ENCODE data around the gene EPHA4.
A peak's percentile ranks its signal among the peaks of the same experiment; 100 is the strongest.

EPHA4 gene

DNA sequence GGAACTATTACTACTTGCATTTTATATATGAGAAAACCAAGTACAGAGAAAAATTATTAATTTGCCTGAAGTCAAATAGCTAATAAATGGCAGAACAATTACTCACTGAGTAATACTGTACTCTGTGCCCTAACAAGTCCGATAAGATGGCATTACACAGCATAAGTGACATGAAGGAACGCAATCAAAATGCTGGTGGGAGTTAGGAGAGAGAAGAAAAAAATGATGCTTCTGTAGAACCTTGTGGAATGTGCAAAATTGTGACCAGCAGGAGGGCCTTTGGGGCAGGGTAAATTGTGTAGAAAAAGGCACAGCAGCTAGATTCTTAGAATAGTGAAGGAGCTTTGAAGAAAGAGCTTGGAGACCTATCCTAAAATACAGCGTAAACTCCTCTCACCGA, 32.9 kb downstream of the EPHA4 start:
- DNase-seq (ENCODE audit: low read depth, low spot score) = no peak
- in situ Hi-C loops (cut with HindIII; ENCODE audit: low sequenced_read_pairs) = no loop called here
- no peak overlapping the region for H3K4me3 ChIP-seq (ENCODE audit: low read depth, low read length)
- TF ChIP-seq, protein P1, sequence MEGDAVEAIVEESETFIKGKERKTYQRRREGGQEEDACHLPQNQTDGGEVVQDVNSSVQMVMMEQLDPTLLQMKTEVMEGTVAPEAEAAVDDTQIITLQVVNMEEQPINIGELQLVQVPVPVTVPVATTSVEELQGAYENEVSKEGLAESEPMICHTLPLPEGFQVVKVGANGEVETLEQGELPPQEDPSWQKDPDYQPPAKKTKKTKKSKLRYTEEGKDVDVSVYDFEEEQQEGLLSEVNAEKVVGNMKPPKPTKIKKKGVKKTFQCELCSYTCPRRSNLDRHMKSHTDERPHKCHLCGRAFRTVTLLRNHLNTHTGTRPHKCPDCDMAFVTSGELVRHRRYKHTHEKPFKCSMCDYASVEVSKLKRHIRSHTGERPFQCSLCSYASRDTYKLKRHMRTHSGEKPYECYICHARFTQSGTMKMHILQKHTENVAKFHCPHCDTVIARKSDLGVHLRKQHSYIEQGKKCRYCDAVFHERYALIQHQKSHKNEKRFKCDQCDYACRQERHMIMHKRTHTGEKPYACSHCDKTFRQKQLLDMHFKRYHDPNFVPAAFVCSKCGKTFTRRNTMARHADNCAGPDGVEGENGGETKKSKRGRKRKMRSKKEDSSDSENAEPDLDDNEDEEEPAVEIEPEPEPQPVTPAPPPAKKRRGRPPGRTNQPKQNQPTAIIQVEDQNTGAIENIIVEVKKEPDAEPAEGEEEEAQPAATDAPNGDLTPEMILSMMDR (IDR thresholded peaks at IDR 0.05; ENCODE audit: low read depth, low read length) = no peak

DNA sequence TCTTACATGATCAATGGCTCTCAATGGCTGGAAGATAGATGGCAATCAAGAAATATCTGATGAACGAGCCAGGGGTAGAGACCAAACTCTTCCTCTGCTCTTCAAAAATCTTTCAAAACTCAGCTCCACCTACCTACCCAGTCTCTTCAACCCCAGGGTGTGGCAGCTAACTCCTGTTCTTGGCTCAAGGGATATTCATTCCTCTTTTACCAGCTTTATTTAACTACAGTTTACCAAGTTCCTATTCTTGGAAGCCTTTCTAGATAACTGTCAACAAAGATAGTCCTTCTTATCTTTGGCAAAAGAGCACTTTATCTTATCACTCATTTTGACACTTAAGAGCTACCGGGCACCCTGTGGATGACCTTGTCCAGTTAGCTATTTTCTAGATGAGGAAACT, 36.3 kb downstream of the EPHA4 start:
- in situ Hi-C loops (cut with HindIII; ENCODE audit: low sequenced_read_pairs) = no loop called here
- no peak for DNase-seq (ENCODE audit: low read depth, low spot score)
- TF ChIP-seq, protein P1 (IDR thresholded peaks at IDR 0.05; ENCODE audit: low read depth, low read length) = no peak
- H3K4me3 ChIP-seq (ENCODE audit: low read depth, low read length) = no peak overlapping the region

DNA sequence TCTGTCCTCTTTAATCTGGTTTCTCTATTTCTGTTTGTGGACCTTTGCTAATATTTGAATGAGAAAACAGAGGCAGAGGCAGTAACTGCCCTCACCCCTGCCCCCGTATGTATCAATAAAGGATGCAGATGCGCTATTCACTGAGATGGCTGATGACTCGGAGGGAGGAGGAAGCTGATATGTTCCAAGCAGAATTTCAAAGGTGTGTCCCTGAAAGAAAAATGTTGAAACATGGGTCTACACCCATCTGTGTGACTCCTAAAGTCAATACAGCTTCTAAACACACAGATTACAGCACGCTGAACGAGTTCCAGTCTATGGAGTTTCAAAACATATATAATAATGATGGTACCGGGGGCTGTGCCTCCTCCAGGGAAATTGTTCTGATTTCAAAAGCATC, 38.8 kb downstream of the EPHA4 start:
- H3K4me3 ChIP-seq (ENCODE audit: low read depth, low read length) = no peak overlapping the region
- DNase-seq (ENCODE audit: low read depth, low spot score) = no peak
- TF ChIP-seq, protein P1 (IDR thresholded peaks at IDR 0.05; ENCODE audit: low read depth, low read length) = no peak
- in situ Hi-C loops (cut with HindIII; ENCODE audit: low sequenced_read_pairs) = no loop called here

DNA sequence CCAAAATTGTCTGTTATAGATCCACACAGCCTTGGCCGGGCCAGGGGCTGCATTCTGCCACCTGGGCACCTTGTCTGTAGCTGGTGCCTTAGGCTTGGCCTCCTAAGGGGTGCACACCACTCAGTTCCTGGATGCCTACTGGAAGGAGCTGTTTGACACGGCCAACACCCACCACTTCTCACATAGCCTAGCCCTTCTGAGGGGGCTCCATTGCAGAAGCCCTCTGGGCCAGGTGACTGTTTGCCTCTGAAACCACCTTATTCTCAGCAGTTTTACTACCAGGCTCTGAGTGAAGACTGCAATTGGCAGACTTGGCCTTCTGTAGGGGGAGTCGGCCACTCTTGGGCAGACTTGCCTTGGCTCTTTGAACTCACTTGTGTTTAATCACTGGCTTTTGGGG, 39.5 kb downstream of the EPHA4 start:
- no peak for DNase-seq (ENCODE audit: low read depth, low spot score)
- in situ Hi-C loops (cut with HindIII; ENCODE audit: low sequenced_read_pairs) = no loop called here
- TF ChIP-seq, protein P1 (IDR thresholded peaks at IDR 0.05; ENCODE audit: low read depth, low read length) = no peak
- no peak overlapping the region for H3K4me3 ChIP-seq (ENCODE audit: low read depth, low read length)

DNA sequence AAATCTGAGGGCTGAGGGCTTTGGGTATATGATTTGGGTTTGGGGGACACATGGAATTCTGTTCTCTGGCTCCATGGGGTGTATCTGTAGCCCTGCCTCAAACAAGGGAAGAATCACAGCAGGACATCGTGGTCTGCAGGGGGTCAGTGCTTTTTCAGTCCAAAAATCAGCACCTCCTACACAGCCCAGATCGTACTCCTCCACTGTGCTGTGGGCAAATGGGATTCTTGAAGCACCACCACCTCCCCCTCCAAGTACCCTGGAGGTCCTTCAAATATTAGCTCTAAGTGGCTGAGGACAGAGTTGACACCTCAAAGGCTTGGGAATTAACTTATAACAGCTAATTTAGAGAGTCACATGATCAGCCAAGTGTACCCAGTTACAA, 41.5 kb downstream of the EPHA4 start:
- in situ Hi-C loops (cut with HindIII; ENCODE audit: low sequenced_read_pairs) = no loop called here
- no peak for DNase-seq (ENCODE audit: low read depth, low spot score)
- TF ChIP-seq, protein P1 (IDR thresholded peaks at IDR 0.05; ENCODE audit: low read depth, low read length) = no peak
- H3K4me3 ChIP-seq (ENCODE audit: low read depth, low read length) = no peak overlapping the region

DNA sequence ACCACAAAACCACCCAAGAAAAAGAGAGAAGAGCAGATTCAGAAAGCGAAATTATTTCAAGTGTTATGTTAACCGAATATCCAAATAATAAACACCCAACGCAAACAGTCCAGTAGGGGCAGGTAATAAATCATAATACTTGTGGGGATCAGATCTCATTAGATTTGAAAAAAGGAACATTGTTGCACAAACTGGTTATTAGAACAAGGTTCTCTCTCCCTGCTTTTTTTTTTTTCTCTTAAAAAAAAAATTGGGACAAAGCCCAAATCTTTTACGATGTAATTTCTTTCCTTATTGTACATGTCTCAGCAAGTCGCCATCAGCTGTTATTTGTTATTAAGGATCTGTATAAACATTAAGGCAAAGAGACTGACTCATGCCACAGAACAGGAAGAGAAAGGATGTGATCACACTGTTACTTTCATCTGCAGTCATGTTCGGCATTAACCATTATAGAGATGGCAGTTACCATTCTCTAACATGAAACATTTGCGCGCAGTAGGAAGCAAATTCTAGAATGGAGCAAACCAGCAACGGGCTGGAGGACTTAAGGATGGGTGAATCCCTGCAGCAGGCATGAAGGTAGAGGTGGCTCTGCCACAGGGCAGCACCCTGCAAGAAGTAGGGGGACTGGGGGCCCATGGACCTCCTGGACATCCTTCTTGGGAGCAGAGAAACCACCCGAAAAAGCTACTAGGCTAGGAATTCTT, 42.0 kb downstream of the EPHA4 start:
- TF ChIP-seq, protein P1 (IDR thresholded peaks at IDR 0.05; ENCODE audit: low read depth, low read length) = no peak
- in situ Hi-C loops (cut with HindIII; ENCODE audit: low sequenced_read_pairs) = no loop called here
- peak; percentile 77 for DNase-seq (ENCODE audit: low read depth, low spot score)
- no peak overlapping the region for H3K4me3 ChIP-seq (ENCODE audit: low read depth, low read length)

Data from astrocyte of the spinal cord (primary cell).